Mesothelial cell of epicardium (in vitro differentiated cells): ENCODE data around the gene GNA14. TPM values are rescaled to one million over a fixed set of nuclear protein-coding genes. Genes with fewer than 3 reads are reported as not detected.

Experiments used
- DNase-seq, 2 experiments: peaks; one replicate each; pipeline ENCODE4 v3.0.0; 2021; ENCODE audit warnings: low spot score in 2 of 2; ENCODE audit not compliant: unreplicated experiment in 2 of 2
- H3K27ac Mint-ChIP-seq: 2 replicates; pipeline ENCODE4 v1.8.0; 2021; ENCODE audit warnings: mixed read lengths
- H3K27me3 Mint-ChIP-seq: 2 replicates; pipeline ENCODE4 v1.8.0; 2021; ENCODE audit warnings: low read depth, mixed read lengths
- H3K36me3 Mint-ChIP-seq: 2 replicates; pipeline ENCODE4 v1.8.0; 2021; ENCODE audit warnings: mixed read lengths
- H3K4me1 Mint-ChIP-seq: 2 replicates; pipeline ENCODE4 v1.8.0; 2021; ENCODE audit warnings: mixed read lengths
- H3K4me3 Mint-ChIP-seq: 2 replicates; pipeline ENCODE4 v1.8.0; 2021; ENCODE audit warnings: mild to moderate bottlenecking, moderate library complexity, mixed read lengths
- H3K9me3 Mint-ChIP-seq: 2 replicates; pipeline ENCODE4 v1.8.0; 2021; ENCODE audit warnings: mixed read lengths
- CTCF ChIP-seq: fragments of 200-600 bp; sonication (generic); IDR thresholded peaks from one replicate; pipeline ENCODE4 v1.5.0; 2021; ENCODE audit warnings: antibody characterized with exemption; ENCODE audit not compliant: unreplicated experiment
- total RNA-seq: library from RNA; stranded (reverse); gene quantifications from 3 replicates; pipeline ENCODE4 v1.2.1, GENCODE V29; 2021

GNA14 gene
- total RNA-seq, 1 donor from 2014 or later, result 0.22 TPM

- H3K4me1 Mint-ChIP-seq, result peaks cover 9% of the 10 kb centered on the region
- H3K4me3 Mint-ChIP-seq, result no peak overlapping the region
- no peak for DNase-seq
Measured at GRCh38 chr9:77563174-77563573, 84.9 kb downstream of the GNA14 start.

GRCh38 chr9:77562019-77562748 is 85.9 kb downstream of the GNA14 start:
- Mint-ChIP-seq H3K4me1 (peaks cover 9% of the 10 kb centered on the region), H3K27ac (no peak overlapping the region), H3K36me3 (no peaks in the 10 kb centered on the region), H3K9me3 (no peaks in the 10 kb centered on the region), H3K27me3 (no peaks in the 10 kb centered on the region), H3K4me3 (no peak overlapping the region)
- no peak for DNase-seq
- TF ChIP-seq CTCF, result no peak

More at GRCh38 chr9:77563174-77563573, 84.9 kb downstream of the GNA14 start:
- no peak for TF ChIP-seq CTCF
- no peaks in the 10 kb centered on the region for H3K27me3 Mint-ChIP-seq
- H3K27ac Mint-ChIP-seq, result no peak overlapping the region
- H3K36me3 Mint-ChIP-seq, result no peaks in the 10 kb centered on the region
- no peaks in the 10 kb centered on the region for H3K9me3 Mint-ChIP-seq

GRCh38 chr9:77561331-77562018 is 86.6 kb downstream of the GNA14 start:
- no peak for TF ChIP-seq CTCF
- Mint-ChIP-seq H3K4me1 (peaks cover 9% of the 10 kb centered on the region), H3K27me3 (no peaks in the 10 kb centered on the region), H3K27ac (no peak overlapping the region), H3K9me3 (no peaks in the 10 kb centered on the region), H3K4me3 (no peak overlapping the region), H3K36me3 (no peaks in the 10 kb centered on the region)
- DNase-seq, result no peak

GRCh38 chr9:77556396-77556795 is 91.7 kb downstream of the GNA14 start:
- Mint-ChIP-seq H3K4me1 (no peaks in the 10 kb centered on the region), H3K4me3 (no peak overlapping the region), H3K9me3 (no peaks in the 10 kb centered on the region), H3K27ac (no peak overlapping the region), H3K27me3 (no peaks in the 10 kb centered on the region), H3K36me3 (no peaks in the 10 kb centered on the region)
- TF ChIP-seq CTCF, result no peak
- DNase-seq, result no peak

GRCh38 chr9:77554586-77555105 is 93.5 kb downstream of the GNA14 start:
- H3K27ac Mint-ChIP-seq, result peak overlapping the region; percentile 24
- H3K27me3 Mint-ChIP-seq, result no peaks in the 10 kb centered on the region
- DNase-seq, result no peak
- no peaks in the 10 kb centered on the region for H3K36me3 Mint-ChIP-seq
- no peak for TF ChIP-seq CTCF
- no peak overlapping the region for H3K4me3 Mint-ChIP-seq
- H3K9me3 Mint-ChIP-seq, result no peaks in the 10 kb centered on the region
- H3K4me1 Mint-ChIP-seq, result peaks cover 2% of the 10 kb centered on the region
